Left lung (tissue), 10 donors: ENCODE data around the gene EPDR1. TPM values are rescaled to one million over a fixed set of nuclear protein-coding genes. Genes with fewer than 3 reads are reported as not detected.

Source experiments
- ATAC-seq: fragments of 200-7000 bp; cut with Tn5 transposase; one replicate; pipeline ENCODE4 v1.9.1; 2020; ENCODE audit warnings: moderate library complexity
- DNase-seq, 4 donors: peaks; one replicate each; pipeline ENCODE4 v3.0.0-alpha.2; 2013 to 2020
- H3K27ac ChIP-seq, 2 donors: fragments of 200-600 bp; sonication (generic) in 1 of 2; one replicate each; pipeline versions ENCODE4 v1.5.0 to v1.8.0; 2020 to 2021
- H3K27me3 ChIP-seq, 2 donors: fragments of 200-600 bp; sonication (generic) in 1 of 2; one replicate each; pipeline versions ENCODE4 v1.5.0 to v1.8.0; 2020 to 2021
- H3K36me3 ChIP-seq, 2 donors: fragments of 200-600 bp; sonication (generic) in 1 of 2; one replicate each; pipeline versions ENCODE4 v1.5.0 to v1.8.0; 2020 to 2021
- H3K4me1 ChIP-seq, 2 donors: fragments of 200-600 bp; one replicate each; pipeline ENCODE4 v1.8.0; 2021
- H3K4me3 ChIP-seq, 2 donors: fragments of 200-600 bp; sonication (generic) in 1 of 2; one replicate each; pipeline versions ENCODE4 v1.5.0 to v1.8.0; 2020 to 2021; ENCODE audit warnings: mild to moderate bottlenecking in 1 of 2
- H3K9me3 ChIP-seq, 2 donors: fragments of 200-600 bp; sonication (generic) in 1 of 2; one replicate each; pipeline versions ENCODE4 v1.5.0 to v1.8.0; 2020 to 2021
- intact Hi-C, 2 donors: fragments of 100-400 bp; cut with DNase I; formaldehyde crosslinking; loops; one replicate each; pipeline versions ENCODE4 v1.11.2 to v1.14.2; 2022
- polyA plus RNA-seq, 6 donors: library from polyadenylated mRNA; unstranded; fragments of 120-200 nt; gene quantifications; one replicate each; pipeline ENCODE4 v1.2.1, GENCODE V29; 2013; ENCODE audit not compliant: insufficient read length in 6 of 6
- total RNA-seq, 2 donors: library from RNA; stranded (reverse); fragmentation: NEBNext Ultra II Directional; extraction: Animal tissue kit (Norgen Biotek cat#: 25700); gene quantifications; one replicate each; pipeline ENCODE4 v1.2.1, GENCODE V29; 2021
- TF ChIP-seq, protein P1 (sequence below), 2 donors: fragments of 200-600 bp; sonication (generic) in 1 of 2; IDR thresholded peaks; one replicate each; pipeline versions ENCODE4 v1.5.0 to v1.8.0; 2021; ENCODE audit warnings: antibody characterized with exemption in 2 of 2
- donor health status: DM: no; HTN: yes; CAD: no.
- donor health status: DM: no; HTN: no; CAD: no.

EPDR1 gene
- total and polyA plus RNA-seq, 8 donors: 18.0 to 84.8 (median 21.6) TPM

GRCh38 chr7:37927773-37928444 is 7.5 kb downstream of the EPDR1 start:
- ATAC-seq (no peak), DNase-seq (no peak)
- Histone ChIP-seq H3K27ac (peak overlapping the region in 1 of 2 donors; percentile 60), H3K36me3 (no peaks in the 10 kb centered on the region), H3K4me1 (peaks cover 11 to 12% of the 10 kb centered on the region in 2 donors), H3K9me3 (peaks cover 0 to 15% of the 10 kb centered on the region in 2 donors), H3K27me3 (no peaks in the 10 kb centered on the region), H3K4me3 (no peak overlapping the region)
- intact Hi-C loops: no loop called here
- TF ChIP-seq, protein P1, sequence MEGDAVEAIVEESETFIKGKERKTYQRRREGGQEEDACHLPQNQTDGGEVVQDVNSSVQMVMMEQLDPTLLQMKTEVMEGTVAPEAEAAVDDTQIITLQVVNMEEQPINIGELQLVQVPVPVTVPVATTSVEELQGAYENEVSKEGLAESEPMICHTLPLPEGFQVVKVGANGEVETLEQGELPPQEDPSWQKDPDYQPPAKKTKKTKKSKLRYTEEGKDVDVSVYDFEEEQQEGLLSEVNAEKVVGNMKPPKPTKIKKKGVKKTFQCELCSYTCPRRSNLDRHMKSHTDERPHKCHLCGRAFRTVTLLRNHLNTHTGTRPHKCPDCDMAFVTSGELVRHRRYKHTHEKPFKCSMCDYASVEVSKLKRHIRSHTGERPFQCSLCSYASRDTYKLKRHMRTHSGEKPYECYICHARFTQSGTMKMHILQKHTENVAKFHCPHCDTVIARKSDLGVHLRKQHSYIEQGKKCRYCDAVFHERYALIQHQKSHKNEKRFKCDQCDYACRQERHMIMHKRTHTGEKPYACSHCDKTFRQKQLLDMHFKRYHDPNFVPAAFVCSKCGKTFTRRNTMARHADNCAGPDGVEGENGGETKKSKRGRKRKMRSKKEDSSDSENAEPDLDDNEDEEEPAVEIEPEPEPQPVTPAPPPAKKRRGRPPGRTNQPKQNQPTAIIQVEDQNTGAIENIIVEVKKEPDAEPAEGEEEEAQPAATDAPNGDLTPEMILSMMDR (IDR thresholded peaks at IDR 0.05): no peak

GRCh38 chr7:37928878-37929277 is 8.4 kb downstream of the EPDR1 start:
- intact Hi-C loops: no loop called here
- ATAC-seq (no peak), DNase-seq (no peak)

DNA sequence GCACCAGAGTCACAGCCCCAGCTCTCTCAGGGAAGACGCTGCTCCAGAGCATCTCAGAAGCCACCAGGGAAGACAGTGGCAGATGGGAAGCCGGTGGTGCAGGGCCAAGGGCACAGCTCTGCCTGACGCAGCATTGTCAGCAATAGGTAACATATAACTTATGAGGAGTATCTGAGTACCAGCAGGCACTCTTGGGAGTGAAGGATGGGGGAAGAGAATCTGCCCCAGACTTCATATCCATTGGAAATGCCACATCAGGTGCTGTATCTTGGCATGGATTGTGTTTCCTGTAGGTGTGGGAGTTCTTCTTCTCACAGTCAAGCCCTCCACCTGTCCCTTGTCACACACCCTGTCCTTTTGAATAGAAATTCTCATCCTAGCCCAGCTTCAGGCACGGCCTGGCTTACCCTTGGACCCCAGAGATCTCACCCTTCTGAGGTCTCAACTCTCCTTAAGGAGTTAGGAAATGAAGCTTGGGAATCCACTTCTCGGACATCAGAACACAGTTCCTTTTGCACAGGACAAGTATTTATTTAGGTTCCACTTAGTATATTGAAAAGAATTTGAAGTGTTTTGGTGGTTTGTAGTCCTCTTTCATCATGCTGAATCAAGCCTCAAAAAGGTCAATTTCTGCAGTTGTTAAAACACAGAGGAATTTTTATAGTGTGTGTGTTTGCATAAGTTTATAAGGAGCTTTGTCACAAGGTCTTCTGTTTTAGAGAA is 9.9 kb downstream of the EPDR1 start:
- no peak overlapping the region for H3K4me3 ChIP-seq
- TF ChIP-seq, protein P1 (IDR thresholded peaks at IDR 0.05): no peak
- H3K9me3 ChIP-seq: peaks cover 0 to 9% of the 10 kb centered on the region in 2 donors
- no peaks in the 10 kb centered on the region for H3K36me3 ChIP-seq
- H3K27me3 ChIP-seq: no peaks in the 10 kb centered on the region
- H3K27ac ChIP-seq: peak overlapping the region; percentile 54 to 82
- intact Hi-C loops: no loop called here
- peaks cover 12 to 14% of the 10 kb centered on the region in 2 donors for H3K4me1 ChIP-seq
- ATAC-seq: peak; percentile 77
- peak in 1 of 4 donors; percentile 28 for DNase-seq

More at GRCh38 chr7:37928878-37929277, 8.4 kb downstream of the EPDR1 start:
- H3K4me1 ChIP-seq: peaks cover 12 to 14% of the 10 kb centered on the region in 2 donors
- H3K9me3 ChIP-seq: peaks cover 0 to 15% of the 10 kb centered on the region in 2 donors
- H3K27ac ChIP-seq: peak overlapping the region in 1 of 2 donors; percentile 42
- TF ChIP-seq, protein P1 (IDR thresholded peaks at IDR 0.05): no peak
- H3K27me3 ChIP-seq: no peaks in the 10 kb centered on the region
- no peak overlapping the region for H3K4me3 ChIP-seq
- no peaks in the 10 kb centered on the region for H3K36me3 ChIP-seq

GRCh38 chr7:37932543-37932942 is 12.1 kb downstream of the EPDR1 start:
- H3K4me3 ChIP-seq: no peak overlapping the region
- TF ChIP-seq, protein P1 (IDR thresholded peaks at IDR 0.05): no peak
- H3K9me3 ChIP-seq: peaks cover 0 to 8% of the 10 kb centered on the region in 2 donors
- H3K4me1 ChIP-seq: peaks cover 9 to 11% of the 10 kb centered on the region in 2 donors
- H3K36me3 ChIP-seq: no peaks in the 10 kb centered on the region
- no peak for ATAC-seq
- H3K27me3 ChIP-seq: no peaks in the 10 kb centered on the region
- DNase-seq: no peak
- H3K27ac ChIP-seq: no peak overlapping the region
- intact Hi-C loops: no loop called here

GRCh38 chr7:37933018-37933566 is 12.7 kb downstream of the EPDR1 start:
- ATAC-seq: no peak
- no peak overlapping the region for H3K27ac ChIP-seq

More at GRCh38 chr7:37933018-37933566, 12.7 kb downstream of the EPDR1 start:
- Histone ChIP-seq H3K9me3 (peaks cover 0 to 8% of the 10 kb centered on the region in 2 donors), H3K4me3 (no peak overlapping the region), H3K27me3 (no peaks in the 10 kb centered on the region), H3K36me3 (no peaks in the 10 kb centered on the region), H3K4me1 (peaks cover 6 to 9% of the 10 kb centered on the region in 2 donors)
- no peak for DNase-seq
- intact Hi-C loops: no loop called here
- TF ChIP-seq, protein P1 (IDR thresholded peaks at IDR 0.05): no peak
